Fibroblast of pulmonary artery (primary cell): Measurements from ENCODE around the gene SMIM3.
"Not testable (repeated sequence)": the region's sequence is repeated elsewhere in the genome, so short reads cannot be mapped to it uniquely, and the experiment has no call there.

ENCODE experiments used
- DNase-seq: peaks from one replicate; pipeline ENCODE4 v3.0.0-alpha.2; 2010; ENCODE audit warnings: low read depth
- H3K4me3 ChIP-seq: replicated peaks from 2 replicates; pipeline ENCODE4 v1.5.1; 2011; ENCODE audit warnings: low read depth, mild to moderate bottlenecking, control low read depth, low read length, moderate library complexity
- TF ChIP-seq, protein P1 (sequence below): IDR thresholded peaks from 2 replicates; pipeline ENCODE4 v1.5.1; 2011; ENCODE audit warnings: mild to moderate bottlenecking, control low read depth, low read length, inconsistent platforms; ENCODE audit errors: missing control alignments

The SMIM3 gene

DNA sequence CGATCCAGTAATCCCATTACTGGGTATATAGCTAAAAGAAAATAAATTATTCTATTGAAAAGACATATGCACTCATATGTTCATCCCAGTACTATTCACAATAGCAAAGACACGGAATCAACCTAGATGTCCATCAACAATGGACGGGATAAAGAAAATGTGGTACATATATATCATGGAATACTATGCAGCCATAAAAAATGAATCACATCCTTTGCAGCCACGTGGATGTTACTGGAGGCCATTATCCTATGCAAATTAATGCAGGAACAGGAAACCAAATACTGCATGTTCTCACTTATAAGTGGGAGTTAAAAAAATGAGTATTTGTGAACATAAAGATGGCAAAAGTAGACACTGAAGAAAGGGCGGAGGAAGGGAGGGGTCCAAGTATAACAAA, 51.2 kb downstream of the SMIM3 start:
- H3K4me3 ChIP-seq, result no peak overlapping the region
- TF ChIP-seq, protein P1, sequence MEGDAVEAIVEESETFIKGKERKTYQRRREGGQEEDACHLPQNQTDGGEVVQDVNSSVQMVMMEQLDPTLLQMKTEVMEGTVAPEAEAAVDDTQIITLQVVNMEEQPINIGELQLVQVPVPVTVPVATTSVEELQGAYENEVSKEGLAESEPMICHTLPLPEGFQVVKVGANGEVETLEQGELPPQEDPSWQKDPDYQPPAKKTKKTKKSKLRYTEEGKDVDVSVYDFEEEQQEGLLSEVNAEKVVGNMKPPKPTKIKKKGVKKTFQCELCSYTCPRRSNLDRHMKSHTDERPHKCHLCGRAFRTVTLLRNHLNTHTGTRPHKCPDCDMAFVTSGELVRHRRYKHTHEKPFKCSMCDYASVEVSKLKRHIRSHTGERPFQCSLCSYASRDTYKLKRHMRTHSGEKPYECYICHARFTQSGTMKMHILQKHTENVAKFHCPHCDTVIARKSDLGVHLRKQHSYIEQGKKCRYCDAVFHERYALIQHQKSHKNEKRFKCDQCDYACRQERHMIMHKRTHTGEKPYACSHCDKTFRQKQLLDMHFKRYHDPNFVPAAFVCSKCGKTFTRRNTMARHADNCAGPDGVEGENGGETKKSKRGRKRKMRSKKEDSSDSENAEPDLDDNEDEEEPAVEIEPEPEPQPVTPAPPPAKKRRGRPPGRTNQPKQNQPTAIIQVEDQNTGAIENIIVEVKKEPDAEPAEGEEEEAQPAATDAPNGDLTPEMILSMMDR, result no peak
- no peak for DNase-seq

DNA sequence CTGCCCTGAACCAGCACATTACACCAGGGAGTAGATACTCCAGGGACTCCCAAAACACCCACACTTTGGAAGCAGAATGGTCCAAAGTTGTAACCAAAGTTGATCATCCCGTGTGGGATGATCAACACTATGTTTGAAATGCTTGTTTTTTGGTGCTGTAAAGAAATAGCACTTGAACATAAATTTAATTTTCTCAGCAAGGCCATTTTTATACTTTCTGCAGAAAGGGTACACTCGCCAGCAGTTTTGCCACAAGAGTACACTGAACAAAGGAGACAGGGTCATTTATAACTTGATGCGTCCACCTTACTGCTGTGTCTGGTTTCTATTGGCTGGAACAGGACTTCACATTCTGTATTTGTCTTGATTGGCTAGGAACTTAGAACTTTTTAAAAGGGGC, 53.3 kb downstream of the SMIM3 start:
- DNase-seq, H3K4me3 ChIP-seq: not testable (repeated sequence)

DNA sequence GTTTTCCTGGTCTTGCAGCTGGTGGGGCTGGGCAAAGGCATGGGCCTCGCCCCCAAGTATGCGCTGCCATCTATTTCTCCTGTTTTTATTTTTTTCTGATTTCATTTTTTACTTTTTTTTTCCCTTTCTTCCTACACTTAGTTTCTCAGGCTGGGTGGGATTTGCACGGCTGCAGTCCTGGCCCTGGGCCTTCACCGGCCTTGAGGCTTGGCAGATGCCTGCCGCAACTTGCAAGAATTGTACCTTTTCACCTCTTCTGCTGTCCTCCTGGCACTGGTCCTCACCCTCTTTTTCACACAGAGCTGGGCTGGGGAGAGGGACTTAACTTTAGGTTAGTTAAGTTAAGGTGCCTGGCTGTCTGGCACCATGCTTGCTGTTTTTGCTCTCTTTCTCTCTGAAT, 57.5 kb downstream of the SMIM3 start:
- H3K4me3 ChIP-seq, result no peak overlapping the region
- DNase-seq, result no peak
- TF ChIP-seq, protein P1, result no peak

DNA sequence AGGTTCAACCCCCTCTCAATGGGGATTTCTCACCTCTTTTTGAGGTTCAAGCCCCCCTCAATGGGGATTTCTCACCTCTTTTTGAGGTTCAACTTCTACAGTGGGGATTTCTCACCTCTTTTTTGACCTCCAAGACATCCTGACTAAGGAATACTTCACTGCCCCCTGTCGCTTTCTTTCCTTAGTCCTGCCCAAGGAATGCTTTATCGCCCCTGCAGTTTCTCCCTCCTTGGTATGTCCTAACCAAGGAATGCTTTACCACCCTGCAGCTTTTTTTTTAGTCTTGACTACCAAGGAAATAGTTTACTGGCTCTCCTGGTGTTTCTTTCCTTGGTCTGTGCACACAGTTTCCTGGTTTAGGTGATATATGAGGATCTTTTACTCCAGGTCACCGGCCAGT, 58.1 kb downstream of the SMIM3 start:
- no peak overlapping the region for H3K4me3 ChIP-seq
- no peak for DNase-seq
- TF ChIP-seq, protein P1, result no peak

DNA sequence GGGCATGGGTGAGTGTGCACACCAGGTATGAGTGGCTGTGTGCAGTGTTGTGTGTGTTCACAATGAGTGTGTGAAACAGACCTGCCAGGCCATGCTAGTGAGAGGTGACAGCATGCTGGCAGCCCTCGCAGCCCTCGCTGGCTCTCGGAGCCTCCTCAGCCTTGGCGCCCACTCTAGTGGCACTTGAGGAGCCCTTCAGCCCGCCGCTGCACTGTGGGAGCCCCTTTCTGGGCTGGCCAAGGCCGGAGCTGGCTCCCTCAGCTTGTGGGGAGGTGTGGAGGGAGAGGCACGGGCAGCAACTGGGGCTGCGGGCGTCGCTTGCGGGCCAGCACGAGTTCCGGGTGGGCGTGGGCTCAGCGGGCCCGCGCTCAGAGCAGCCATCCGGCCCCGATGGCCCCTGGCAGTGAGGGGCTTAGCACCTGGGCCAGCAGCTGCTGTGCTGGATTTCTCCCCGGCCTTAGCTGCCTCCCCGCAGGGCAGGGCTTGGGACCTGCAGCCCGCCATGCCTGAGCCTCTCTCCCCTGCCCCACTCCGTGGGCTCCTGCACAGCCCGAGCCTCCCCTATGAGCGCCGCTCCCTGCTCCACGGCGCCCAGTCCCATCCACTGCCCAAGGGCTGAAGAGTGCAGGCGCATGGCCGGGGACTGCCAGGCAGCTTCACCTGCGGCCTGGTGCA, 66.8 kb downstream of the SMIM3 start:
- not testable (repeated sequence) for H3K4me3 ChIP-seq, DNase-seq

DNA sequence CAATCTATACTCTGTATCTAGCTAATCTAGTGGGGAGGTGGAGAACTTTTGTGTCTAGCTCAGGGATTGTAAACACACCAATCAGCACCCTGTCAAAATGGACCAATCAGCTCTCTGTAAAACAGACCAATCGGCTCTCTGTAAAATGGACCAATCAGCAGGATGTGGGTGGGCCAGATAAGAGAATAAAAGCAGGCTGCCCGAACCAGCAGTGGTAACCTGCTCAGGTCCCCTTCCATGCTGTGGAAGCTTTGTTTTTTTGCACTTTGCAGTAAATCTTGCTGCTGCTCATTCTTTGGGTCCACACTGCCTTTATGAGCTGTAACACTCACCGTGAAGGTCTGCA, 67.7 kb downstream of the SMIM3 start, which contains the start of gene IRGM:
IRGM (plus strand) TSS at position 214 of the 346 bp plus-strand sequence. CDS start 1,603 bp downstream, outside the sequence.
- not testable (repeated sequence) for DNase-seq, H3K4me3 ChIP-seq
